GM23338 (cell line): ENCODE data around the gene KRTAP5-6. TPM values are rescaled to one million over a fixed set of nuclear protein-coding genes. Genes with fewer than 3 reads are reported as not detected.
"Not testable (repeated sequence)": the region's sequence is repeated elsewhere in the genome, so short reads cannot be mapped to it uniquely, and the experiment has no call there.

Experiments used
- ATAC-seq: fragments of 200-7000 bp; cut with Tn5 transposase; 3 replicates; pipeline ENCODE4 v1.9.1; 2020
- DNase-seq: peaks from one replicate; pipeline ENCODE4 v3.0.0-alpha.2; 2015; ENCODE audit warnings: low spot score
- H2AFZ ChIP-seq: fragments of 200-600 bp; sonication (generic); 2 replicates; pipeline ENCODE4 v1.8.0; 2016; ENCODE audit warnings: antibody characterized with exemption, mild to moderate bottlenecking, moderate library complexity
- H3F3A ChIP-seq: fragments of 200-600 bp; sonication (generic); replicated peaks from 2 replicates; pipeline ENCODE4 v1.8.0; 2017; ENCODE audit warnings: antibody characterized with exemption, mixed run types, low read depth
- H3K27ac ChIP-seq: fragments of 200-600 bp; sonication (generic); 2 replicates; pipeline ENCODE4 v1.6.1; 2016; ENCODE audit warnings: low read depth
- H3K27me3 ChIP-seq: fragments of 200-600 bp; sonication (generic); 2 replicates; pipeline ENCODE4 v1.8.0; 2016; ENCODE audit warnings: mild to moderate bottlenecking, mixed run types, moderate library complexity; ENCODE audit not compliant: insufficient read depth
- H3K36me3 ChIP-seq: fragments of 200-600 bp; sonication (generic); 2 replicates; pipeline ENCODE4 v1.8.0; 2016; ENCODE audit warnings: mild to moderate bottlenecking; ENCODE audit not compliant: insufficient read depth
- H3K4me1 ChIP-seq: fragments of 200-600 bp; sonication (generic); 2 replicates; pipeline ENCODE4 v1.8.0; 2016; ENCODE audit warnings: mild to moderate bottlenecking, moderate library complexity; ENCODE audit not compliant: insufficient read depth
- H3K4me2 ChIP-seq: fragments of 200-600 bp; sonication (generic); 2 replicates; pipeline ENCODE4 v1.7.1; 2017; ENCODE audit warnings: mixed run types
- H3K4me3 ChIP-seq: fragments of 200-600 bp; sonication (generic); 2 replicates; pipeline ENCODE4 v1.6.1; 2016; ENCODE audit warnings: mixed run types
- H3K79me2 ChIP-seq: fragments of 200-600 bp; sonication (generic); replicated peaks from 2 replicates; pipeline ENCODE4 v1.8.0; 2017; ENCODE audit warnings: mild to moderate bottlenecking; ENCODE audit not compliant: insufficient read depth
- H3K9me2 ChIP-seq: fragments of 200-600 bp; sonication (generic); 2 replicates; pipeline ENCODE4 v1.8.0; 2017; ENCODE audit not compliant: insufficient read depth
- H4K20me1 ChIP-seq: fragments of 200-600 bp; sonication (generic); replicated peaks from 2 replicates; pipeline ENCODE4 v1.8.0; 2017; ENCODE audit warnings: mild to moderate bottlenecking; ENCODE audit not compliant: insufficient read depth
- H3K27ac Mint-ChIP-seq: 2 replicates; pipeline ENCODE4 v1.8.0; 2020; ENCODE audit warnings: inconsistent platforms, mild to moderate bottlenecking, moderate library complexity, mixed read lengths
- H3K27me3 Mint-ChIP-seq: 3 replicates; pipeline ENCODE4 v1.8.0; 2022; ENCODE audit warnings: low read depth, mild to moderate bottlenecking, moderate library complexity, mixed read lengths, inconsistent platforms; ENCODE audit not compliant: insufficient read depth, poor library complexity
- H3K36me3 Mint-ChIP-seq: 3 replicates; pipeline ENCODE4 v1.8.0; 2021; ENCODE audit warnings: low read depth, mild to moderate bottlenecking, inconsistent platforms, moderate library complexity, mixed read lengths
- H3K4me1 Mint-ChIP-seq: 3 replicates; pipeline ENCODE4 v1.8.0; 2020; ENCODE audit warnings: mild to moderate bottlenecking, inconsistent platforms, mixed read lengths
- H3K4me3 Mint-ChIP-seq: 3 replicates; pipeline ENCODE4 v1.8.0; 2021; ENCODE audit warnings: moderate library complexity, mild to moderate bottlenecking, inconsistent platforms, mixed read lengths
- H3K9me3 Mint-ChIP-seq: 3 replicates; pipeline ENCODE4 v1.8.0; 2020; ENCODE audit warnings: moderate library complexity, mild to moderate bottlenecking, inconsistent platforms, mixed read lengths
- EZH2 ChIP-seq: fragments of 200-600 bp; sonication (generic); IDR thresholded peaks from one replicate; pipeline ENCODE4 v1.8.0; 2017; ENCODE audit warnings: antibody characterized with exemption, mild to moderate bottlenecking, low read depth; ENCODE audit not compliant: unreplicated experiment
- ZNF114 ChIP-seq: fragments of 250-450 bp; sonication (Bioruptor Pico); IDR thresholded peaks from 2 replicates; pipeline ENCODE4 v1.5.0; 2020; ENCODE audit warnings: mild to moderate bottlenecking, moderate library complexity
- polyA plus RNA-seq: library from polyadenylated mRNA; unstranded; fragments of >200 nt; fragmentation: Nextera tagmentation; extraction: Ambion mirVana; gene quantifications from 2 replicates; pipeline ENCODE4 v1.2.1, GENCODE V29; 2016
- total RNA-seq: library from RNA; depleted of rRNA; stranded (reverse); fragments of >200 nt; shearing (Covaris generic); gene quantifications from 2 replicates; pipeline ENCODE4 v1.2.3, GENCODE V29; 2014
- TF ChIP-seq, protein P1 (sequence below): IDR thresholded peaks from 2 replicates; pipeline ENCODE4 v1.6.1; 2016; ENCODE audit warnings: antibody characterized with exemption
- TF ChIP-seq, protein P2 (sequence below): IDR thresholded peaks from one replicate; pipeline ENCODE4 v1.6.1; 2018; ENCODE audit warnings: antibody characterized with exemption; ENCODE audit not compliant: unreplicated experiment

Gene KRTAP5-6
- total and polyA plus RNA-seq, 2 experiments from 2014 or later: not detected

DNA sequence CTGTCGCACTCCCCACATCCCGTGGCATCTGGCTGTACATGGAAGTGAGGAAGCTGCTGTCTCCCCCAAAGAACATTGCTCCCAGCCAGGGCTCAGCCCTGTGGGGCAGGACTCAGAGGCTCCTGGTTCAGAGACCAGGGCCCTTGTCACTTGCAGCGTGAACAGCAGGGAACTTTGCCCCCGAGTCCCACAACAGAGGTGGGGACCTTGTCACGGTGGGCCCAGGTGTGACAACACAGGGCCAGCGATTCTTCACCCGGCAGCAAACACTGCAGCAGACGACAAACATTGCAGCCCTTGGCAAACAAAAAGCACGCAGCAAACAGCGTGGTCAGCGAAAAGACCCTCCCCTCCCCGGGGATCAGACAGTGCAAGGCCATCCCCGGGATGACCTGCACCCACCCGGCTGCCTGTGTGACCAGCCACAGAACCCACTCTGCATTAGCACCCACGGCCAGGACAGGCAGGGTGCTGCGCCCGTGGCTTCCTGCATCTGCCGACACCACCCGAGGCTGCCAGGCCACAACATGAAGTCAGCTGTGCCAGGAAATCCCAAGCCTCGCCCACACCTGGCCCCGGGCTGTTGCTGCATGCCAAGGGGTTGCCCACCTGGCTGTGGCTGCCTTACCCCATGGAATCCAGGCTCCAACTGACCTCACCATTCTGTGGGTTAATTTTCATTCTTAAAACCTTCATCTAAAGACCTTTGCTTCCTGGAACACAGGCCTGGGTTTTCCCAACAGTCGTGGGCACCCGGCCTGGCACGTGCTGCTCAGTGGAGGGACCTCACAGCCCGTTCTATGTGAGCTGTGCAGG lies 35.3 kb upstream of the KRTAP5-6 start:
- not testable (repeated sequence) for H3K9me3 Mint-ChIP-seq, H3K4me2 ChIP-seq, H4K20me1 ChIP-seq, H3K79me2 ChIP-seq, H3K27ac Mint-ChIP-seq, H3F3A ChIP-seq, H2AFZ ChIP-seq, DNase-seq, H3K9me2 ChIP-seq, ATAC-seq, H3K4me3 Mint-ChIP-seq, H3K36me3 Mint-ChIP-seq, H3K4me1 Mint-ChIP-seq, H3K27me3 Mint-ChIP-seq, H3K4me1 ChIP-seq, H3K36me3 ChIP-seq, H3K27me3 ChIP-seq, H3K4me3 ChIP-seq, H3K27ac ChIP-seq

DNA sequence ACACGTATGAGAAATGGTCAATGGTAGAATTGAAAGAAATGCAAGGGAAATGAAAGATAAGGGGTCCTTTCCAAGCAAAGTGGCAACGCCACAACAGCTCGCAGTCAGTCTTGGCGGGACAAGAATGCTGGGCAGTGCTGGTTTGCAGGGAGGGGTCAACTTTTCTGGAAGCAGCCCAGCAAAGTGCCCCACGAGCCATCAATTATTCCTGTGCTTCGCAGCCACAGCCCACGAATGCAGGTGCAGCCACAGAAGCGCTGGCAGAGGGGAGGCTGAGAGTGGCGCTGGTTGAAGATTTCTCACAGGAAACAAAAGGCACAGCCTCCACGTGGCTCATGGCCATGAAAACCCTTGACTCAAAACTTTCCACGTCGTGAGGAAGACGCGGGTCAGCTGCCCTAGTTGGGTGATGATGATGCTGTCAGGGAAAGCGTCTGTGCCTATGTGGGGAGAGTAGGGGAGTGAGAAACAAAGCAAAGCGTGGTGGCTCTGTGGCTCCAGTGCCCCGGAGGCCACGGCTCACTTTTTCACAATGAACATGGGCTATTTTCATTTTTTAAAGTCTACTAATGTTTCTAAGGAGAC lies 34.2 kb upstream of the KRTAP5-6 start:
- not testable (repeated sequence) for H3K4me3 Mint-ChIP-seq, H3K9me3 Mint-ChIP-seq, H3K27ac Mint-ChIP-seq

DNA sequence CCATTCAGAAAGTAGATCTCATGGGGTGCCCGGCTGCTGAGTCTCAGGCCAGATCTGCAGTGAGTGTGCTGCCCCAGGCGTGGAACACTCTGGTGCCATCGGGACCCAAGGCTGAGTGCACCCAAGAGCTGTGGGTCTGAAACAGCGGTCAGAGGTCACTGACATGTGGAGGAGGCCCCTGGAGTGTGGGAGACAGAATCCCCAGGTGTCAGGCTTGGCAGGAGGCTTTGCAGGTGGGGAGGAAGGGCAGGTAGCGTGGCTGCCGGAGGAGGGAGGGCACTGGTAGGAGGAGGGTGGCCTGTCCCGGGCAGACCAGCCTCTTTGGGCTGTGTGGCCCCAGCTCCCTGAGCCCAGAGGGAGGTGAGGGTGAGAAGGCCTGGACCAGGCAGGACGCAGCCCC lies 31.7 kb upstream of the KRTAP5-6 start:
- Mint-ChIP-seq H3K4me3 (no peak overlapping the region), H3K27ac (no peak overlapping the region), H3K27me3 (peaks cover 12% of the 10 kb centered on the region), H3K9me3 (no peaks in the 10 kb centered on the region), H3K36me3 (no peaks in the 10 kb centered on the region), H3K4me1 (no peaks in the 10 kb centered on the region)
- Histone ChIP-seq H3K4me3 (no peak overlapping the region), H3K4me2 (no peak overlapping the region), H3K36me3 (no peaks in the 10 kb centered on the region), H4K20me1 (no peaks in the 10 kb centered on the region), H3F3A (no peaks in the 10 kb centered on the region), H3K27me3 (no peaks in the 10 kb centered on the region), H3K27ac (no peak overlapping the region), H3K79me2 (no peaks in the 10 kb centered on the region), H3K4me1 (no peaks in the 10 kb centered on the region), H2AFZ (no peak overlapping the region), H3K9me2 (no peaks in the 10 kb centered on the region)
- ATAC-seq: no peak
- TF ChIP-seq ZNF114 (CRISPR knock-in tag) (no peak), EZH2 (no peak)
- TF ChIP-seq, protein P1, sequence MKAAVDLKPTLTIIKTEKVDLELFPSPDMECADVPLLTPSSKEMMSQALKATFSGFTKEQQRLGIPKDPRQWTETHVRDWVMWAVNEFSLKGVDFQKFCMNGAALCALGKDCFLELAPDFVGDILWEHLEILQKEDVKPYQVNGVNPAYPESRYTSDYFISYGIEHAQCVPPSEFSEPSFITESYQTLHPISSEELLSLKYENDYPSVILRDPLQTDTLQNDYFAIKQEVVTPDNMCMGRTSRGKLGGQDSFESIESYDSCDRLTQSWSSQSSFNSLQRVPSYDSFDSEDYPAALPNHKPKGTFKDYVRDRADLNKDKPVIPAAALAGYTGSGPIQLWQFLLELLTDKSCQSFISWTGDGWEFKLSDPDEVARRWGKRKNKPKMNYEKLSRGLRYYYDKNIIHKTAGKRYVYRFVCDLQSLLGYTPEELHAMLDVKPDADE: no peak
- TF ChIP-seq, protein P2, sequence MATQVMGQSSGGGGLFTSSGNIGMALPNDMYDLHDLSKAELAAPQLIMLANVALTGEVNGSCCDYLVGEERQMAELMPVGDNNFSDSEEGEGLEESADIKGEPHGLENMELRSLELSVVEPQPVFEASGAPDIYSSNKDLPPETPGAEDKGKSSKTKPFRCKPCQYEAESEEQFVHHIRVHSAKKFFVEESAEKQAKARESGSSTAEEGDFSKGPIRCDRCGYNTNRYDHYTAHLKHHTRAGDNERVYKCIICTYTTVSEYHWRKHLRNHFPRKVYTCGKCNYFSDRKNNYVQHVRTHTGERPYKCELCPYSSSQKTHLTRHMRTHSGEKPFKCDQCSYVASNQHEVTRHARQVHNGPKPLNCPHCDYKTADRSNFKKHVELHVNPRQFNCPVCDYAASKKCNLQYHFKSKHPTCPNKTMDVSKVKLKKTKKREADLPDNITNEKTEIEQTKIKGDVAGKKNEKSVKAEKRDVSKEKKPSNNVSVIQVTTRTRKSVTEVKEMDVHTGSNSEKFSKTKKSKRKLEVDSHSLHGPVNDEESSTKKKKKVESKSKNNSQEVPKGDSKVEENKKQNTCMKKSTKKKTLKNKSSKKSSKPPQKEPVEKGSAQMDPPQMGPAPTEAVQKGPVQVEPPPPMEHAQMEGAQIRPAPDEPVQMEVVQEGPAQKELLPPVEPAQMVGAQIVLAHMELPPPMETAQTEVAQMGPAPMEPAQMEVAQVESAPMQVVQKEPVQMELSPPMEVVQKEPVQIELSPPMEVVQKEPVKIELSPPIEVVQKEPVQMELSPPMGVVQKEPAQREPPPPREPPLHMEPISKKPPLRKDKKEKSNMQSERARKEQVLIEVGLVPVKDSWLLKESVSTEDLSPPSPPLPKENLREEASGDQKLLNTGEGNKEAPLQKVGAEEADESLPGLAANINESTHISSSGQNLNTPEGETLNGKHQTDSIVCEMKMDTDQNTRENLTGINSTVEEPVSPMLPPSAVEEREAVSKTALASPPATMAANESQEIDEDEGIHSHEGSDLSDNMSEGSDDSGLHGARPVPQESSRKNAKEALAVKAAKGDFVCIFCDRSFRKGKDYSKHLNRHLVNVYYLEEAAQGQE: no peak
- no peak for DNase-seq

More for the DNA sequence above, 34.2 kb upstream of the KRTAP5-6 start:
- not testable (repeated sequence) for DNase-seq, H3K36me3 ChIP-seq, H3K4me2 ChIP-seq, H3K27me3 ChIP-seq, H3K9me2 ChIP-seq, H3K27me3 Mint-ChIP-seq, H3K27ac ChIP-seq, H2AFZ ChIP-seq, H3F3A ChIP-seq, H3K4me1 Mint-ChIP-seq, H3K4me3 ChIP-seq, H3K79me2 ChIP-seq, H3K36me3 Mint-ChIP-seq, ATAC-seq, H4K20me1 ChIP-seq, H3K4me1 ChIP-seq
